SH-SY5Y (cell line): ENCODE results near the gene URB2.

Experiments used
- GATA2 ChIP-seq: IDR thresholded peaks from 2 replicates; pipeline ENCODE4 v1.6.1; 2011; ENCODE audit warnings: mild to moderate bottlenecking, low read depth, low read length
- GATA3 ChIP-seq: IDR thresholded peaks from 2 replicates; pipeline ENCODE4 v1.6.1; 2011; ENCODE audit warnings: low read depth, mild to moderate bottlenecking, low read length, moderate library complexity

GRCh38 chr1:229624521-229625070 lies 1.5 kb upstream of the URB2 start:
- TF ChIP-seq GATA3 (no peak), GATA2 (no peak)
